ENCODE measurements around the gene YARS1. TPM values are rescaled to one million over a fixed set of nuclear protein-coding genes. Genes with fewer than 3 reads are reported as not detected.

Gene YARS1
- total and polyA plus RNA-seq, 4 donors, result 31.6 to 94.0 (median 52.6) TPM

GRCh38 chr1:32729254-32730046 is 87.7 kb downstream of the YARS1 start:
- Histone ChIP-seq H3K4me3 (ENCODE audit: low read depth in 1 of 3, low read length in 3 of 3) (no peak overlapping the region), H3K36me3 (ENCODE audit: control insufficient read depth in 4 of 4, insufficient read depth in 3 of 4, low read depth in 1 of 4, low read length in 3 of 4) (no peaks in the 10 kb centered on the region), H3K4me1 (ENCODE audit: control insufficient read depth in 4 of 4, insufficient read depth in 4 of 4, low read length in 3 of 4) (peaks cover 0 to 10% (median 7%) of the 10 kb centered on the region in 4 donors), H3K27ac (ENCODE audit: low read depth in 1 of 2, low read length in 2 of 2) (no peak overlapping the region), H3K27me3 (ENCODE audit: control insufficient read depth in 4 of 4, insufficient read depth in 4 of 4, low read length in 3 of 4) (no peaks in the 10 kb centered on the region), H3K9ac (ENCODE audit: low read depth in 1 of 2, low read length in 2 of 2) (no peak overlapping the region), H3K9me3 (ENCODE audit: control insufficient read depth in 4 of 4, low read length in 3 of 4) (no peaks in the 10 kb centered on the region)
- WGBS, result 90% methylated on average over 14 of the region's 14 CpGs
- DNase-seq (ENCODE audit: low spot score), result no peak
- TF ChIP-seq RAD21 (IDR thresholded peaks at IDR 0.05) (no peak), REST (IDR thresholded peaks at IDR 0.05) (no peak), ZBTB33 (IDR thresholded peaks at IDR 0.05) (no peak), GABPA (IDR thresholded peaks at IDR 0.05 in 1 of 2, conservative IDR thresholded peaks at IDR 0.05 in 1 of 2) (no peak), RXRA (IDR thresholded peaks at IDR 0.05) (no peak), MAX (IDR thresholded peaks at IDR 0.05) (no peak), CTCF (IDR thresholded peaks at IDR 0.05; ENCODE audit: low read depth, low read length, missing input control) (no peak), TAF1 (conservative IDR thresholded peaks at IDR 0.05) (no peak), EGR1 (IDR thresholded peaks at IDR 0.05; ENCODE audit: low read depth in 2 of 2) (no peak), YY1 (IDR thresholded peaks at IDR 0.05) (no peak)

GRCh38 chr1:32728413-32729077 is 88.6 kb downstream of the YARS1 start:
- DNase-seq (ENCODE audit: low spot score), result no peak
- H3K27me3 ChIP-seq (ENCODE audit: control insufficient read depth in 4 of 4, insufficient read depth in 4 of 4, low read length in 3 of 4), result no peaks in the 10 kb centered on the region
- no peaks in the 10 kb centered on the region for H3K9me3 ChIP-seq (ENCODE audit: control insufficient read depth in 4 of 4, low read length in 3 of 4)
- H3K4me3 ChIP-seq (ENCODE audit: low read depth in 1 of 3, low read length in 3 of 3), result no peak overlapping the region
- 91% methylated on average over 7 of the region's 7 CpGs for WGBS
- H3K4me1 ChIP-seq (ENCODE audit: control insufficient read depth in 4 of 4, insufficient read depth in 4 of 4, low read length in 3 of 4), result peaks cover 0 to 3% (median 3%) of the 10 kb centered on the region in 4 donors
- no peaks in the 10 kb centered on the region for H3K36me3 ChIP-seq (ENCODE audit: control insufficient read depth in 4 of 4, insufficient read depth in 3 of 4, low read depth in 1 of 4, low read length in 3 of 4)
- no peak overlapping the region for H3K9ac ChIP-seq (ENCODE audit: low read depth in 1 of 2, low read length in 2 of 2)
- H3K27ac ChIP-seq (ENCODE audit: low read depth in 1 of 2, low read length in 2 of 2), result no peak overlapping the region
- TF ChIP-seq HNF4A (conservative IDR thresholded peaks at IDR 0.05), result no peak
- no peak for TF ChIP-seq GABPA (IDR thresholded peaks at IDR 0.05 in 1 of 2, conservative IDR thresholded peaks at IDR 0.05 in 1 of 2)
- TF ChIP-seq RXRA (IDR thresholded peaks at IDR 0.05), result no peak
- no peak for TF ChIP-seq FOXA2 (IDR thresholded peaks at IDR 0.05)
- TF ChIP-seq FOXA1 (IDR thresholded peaks at IDR 0.05), result no peak
- TF ChIP-seq ATF3 (IDR thresholded peaks at IDR 0.05), result no peak
- no peak for TF ChIP-seq TAF1 (conservative IDR thresholded peaks at IDR 0.05)
- no peak for TF ChIP-seq MAX (IDR thresholded peaks at IDR 0.05)
- TF ChIP-seq HNF4G (IDR thresholded peaks at IDR 0.05), result no peak
- no peak for TF ChIP-seq SP1 (IDR thresholded peaks at IDR 0.05)
- no peak for TF ChIP-seq ZBTB33 (IDR thresholded peaks at IDR 0.05)

Measured in liver (tissue), 9 donors.